ENCODE results near the gene RAPGEF1. TPM values are rescaled to one million over a fixed set of nuclear protein-coding genes. Genes with fewer than 3 reads are reported as not detected.

RAPGEF1 gene
- polyA plus RNA-seq, 1 donor from 2014 or later = 23.6 TPM

DNA sequence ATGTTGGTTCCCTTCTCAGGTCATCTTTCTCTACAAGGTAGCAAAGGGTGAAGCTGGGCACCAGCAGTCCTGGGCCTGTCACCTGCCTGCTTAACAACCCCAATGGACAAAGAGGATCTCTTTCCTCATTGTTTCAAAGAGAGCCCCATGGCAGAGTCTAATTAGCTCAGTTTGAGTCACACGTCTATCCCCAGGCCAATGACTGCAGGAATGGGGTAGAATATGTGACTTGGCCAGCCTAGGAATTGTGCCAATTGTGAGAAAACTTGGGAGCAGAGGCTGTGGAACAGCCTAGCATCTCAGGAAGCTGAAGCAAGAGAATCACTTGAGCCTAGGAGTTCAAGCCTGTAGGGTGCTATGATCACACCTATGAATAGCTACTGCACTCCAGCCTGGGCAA, 3.6 kb upstream of the RAPGEF1 start:
- no peaks in the 10 kb centered on the region for H4K20me1 ChIP-seq (ENCODE audit: insufficient read depth)
- H3K4me2 ChIP-seq (ENCODE audit: low read length) = no peak overlapping the region
- no peaks in the 10 kb centered on the region for H3F3A ChIP-seq (ENCODE audit: insufficient read depth, low read length, poor library complexity, severe bottlenecking)
- no peaks in the 10 kb centered on the region for H3K9me3 ChIP-seq (ENCODE audit: low read length)
- H3K36me3 ChIP-seq (ENCODE audit: insufficient read depth, low read length) = no peaks in the 10 kb centered on the region
- no peak overlapping the region for H2AFZ ChIP-seq (ENCODE audit: low read depth, low read length)
- no peak overlapping the region for H3K4me3 ChIP-seq (ENCODE audit: low read length)
- no peak overlapping the region for H3K9ac ChIP-seq (ENCODE audit: low read length)
- peaks cover 7% of the 10 kb centered on the region for H3K79me2 ChIP-seq (replicated peaks; ENCODE audit: insufficient read depth, low read length)
- no peaks in the 10 kb centered on the region for H3K27me3 ChIP-seq (ENCODE audit: insufficient read depth, low read depth, low read length)
- no peak overlapping the region for H3K27ac ChIP-seq (ENCODE audit: low read length)
- TF ChIP-seq, protein P1, sequence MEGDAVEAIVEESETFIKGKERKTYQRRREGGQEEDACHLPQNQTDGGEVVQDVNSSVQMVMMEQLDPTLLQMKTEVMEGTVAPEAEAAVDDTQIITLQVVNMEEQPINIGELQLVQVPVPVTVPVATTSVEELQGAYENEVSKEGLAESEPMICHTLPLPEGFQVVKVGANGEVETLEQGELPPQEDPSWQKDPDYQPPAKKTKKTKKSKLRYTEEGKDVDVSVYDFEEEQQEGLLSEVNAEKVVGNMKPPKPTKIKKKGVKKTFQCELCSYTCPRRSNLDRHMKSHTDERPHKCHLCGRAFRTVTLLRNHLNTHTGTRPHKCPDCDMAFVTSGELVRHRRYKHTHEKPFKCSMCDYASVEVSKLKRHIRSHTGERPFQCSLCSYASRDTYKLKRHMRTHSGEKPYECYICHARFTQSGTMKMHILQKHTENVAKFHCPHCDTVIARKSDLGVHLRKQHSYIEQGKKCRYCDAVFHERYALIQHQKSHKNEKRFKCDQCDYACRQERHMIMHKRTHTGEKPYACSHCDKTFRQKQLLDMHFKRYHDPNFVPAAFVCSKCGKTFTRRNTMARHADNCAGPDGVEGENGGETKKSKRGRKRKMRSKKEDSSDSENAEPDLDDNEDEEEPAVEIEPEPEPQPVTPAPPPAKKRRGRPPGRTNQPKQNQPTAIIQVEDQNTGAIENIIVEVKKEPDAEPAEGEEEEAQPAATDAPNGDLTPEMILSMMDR (IDR thresholded peaks at IDR 0.05; ENCODE audit: poor library complexity, severe bottlenecking) = no peak
- TF ChIP-seq REST (IDR thresholded peaks at IDR 0.05; ENCODE audit: borderline replicate concordance) (no peak), RAD21 (conservative IDR thresholded peaks at IDR 0.05) (no peak), SMC3 (conservative IDR thresholded peaks at IDR 0.05; ENCODE audit: poor library complexity) (no peak), EZH2 (IDR thresholded peaks at IDR 0.05; ENCODE audit: borderline replicate concordance, insufficient read depth, low read length, poor library complexity, severe bottlenecking) (no peak), MXI1 (conservative IDR thresholded peaks at IDR 0.05; ENCODE audit: poor library complexity, severe bottlenecking) (no peak), TAF1 (IDR thresholded peaks at IDR 0.05; ENCODE audit: low read depth) (no peak), EP300 (conservative IDR thresholded peaks at IDR 0.05; ENCODE audit: poor library complexity, severe bottlenecking) (no peak), POLR2AphosphoS5 (IDR thresholded peaks at IDR 0.05) (no peak)
- no peaks in the 10 kb centered on the region for H3K9me2 ChIP-seq (ENCODE audit: insufficient read depth, low read length)

GRCh38 chr9:131743096-131743495, 3.2 kb upstream of the RAPGEF1 start:
- Histone ChIP-seq H2AFZ (ENCODE audit: low read depth, low read length) (no peak overlapping the region), H3K79me2 (replicated peaks; ENCODE audit: insufficient read depth, low read length) (peaks cover 11% of the 10 kb centered on the region), H3K27me3 (ENCODE audit: insufficient read depth, low read depth, low read length) (no peaks in the 10 kb centered on the region), H3K9me2 (ENCODE audit: insufficient read depth, low read length) (no peaks in the 10 kb centered on the region), H3K4me2 (ENCODE audit: low read length) (no peak overlapping the region), H3K36me3 (ENCODE audit: insufficient read depth, low read length) (no peaks in the 10 kb centered on the region), H4K20me1 (ENCODE audit: insufficient read depth) (no peaks in the 10 kb centered on the region), H3K9ac (ENCODE audit: low read length) (no peak overlapping the region), H3K9me3 (ENCODE audit: low read length) (no peaks in the 10 kb centered on the region), H3K4me3 (ENCODE audit: low read length) (no peak overlapping the region), H3K27ac (ENCODE audit: low read length) (no peak overlapping the region), H3F3A (ENCODE audit: insufficient read depth, low read length, poor library complexity, severe bottlenecking) (no peaks in the 10 kb centered on the region)
- TF ChIP-seq RAD21 (conservative IDR thresholded peaks at IDR 0.05) (no peak), TAF1 (IDR thresholded peaks at IDR 0.05; ENCODE audit: low read depth) (no peak), POLR2AphosphoS5 (IDR thresholded peaks at IDR 0.05) (no peak), SMC3 (conservative IDR thresholded peaks at IDR 0.05; ENCODE audit: poor library complexity) (no peak), MXI1 (conservative IDR thresholded peaks at IDR 0.05; ENCODE audit: poor library complexity, severe bottlenecking) (no peak), EP300 (conservative IDR thresholded peaks at IDR 0.05; ENCODE audit: poor library complexity, severe bottlenecking) (no peak), REST (IDR thresholded peaks at IDR 0.05; ENCODE audit: borderline replicate concordance) (no peak), EZH2 (IDR thresholded peaks at IDR 0.05; ENCODE audit: borderline replicate concordance, insufficient read depth, low read length, poor library complexity, severe bottlenecking) (no peak)
- TF ChIP-seq, protein P1 (IDR thresholded peaks at IDR 0.05; ENCODE audit: poor library complexity, severe bottlenecking) = no peak
